SK-N-SH (cell line): ENCODE data around the gene SMIM32. TPM values are rescaled to one million over a fixed set of nuclear protein-coding genes. Genes with fewer than 3 reads are reported as not detected.

Source experiments
- CTCF ChIA-PET: fragments of 300-600, 350-600 bp; formaldehyde crosslinking; extraction: SDS; loops from one replicate; lab custom pipeline; 2021; lab: Yijun Ruan, JAX
- POLR2A ChIA-PET: fragments of 350-600 bp; sonication (Branson Sonifier 250); formaldehyde crosslinking; extraction: SDS; loops from one replicate; lab custom pipeline; 2020; ENCODE audit warnings: antibody characterized with exemption, inconsistent platforms; lab: Yijun Ruan, JAX
- DNase-seq: peaks from one replicate; pipeline ENCODE4 v3.0.0; 2012
- H2AFZ ChIP-seq: fragments of 200-600 bp; sonication (generic); 2 replicates; pipeline ENCODE4 v1.8.1; 2016; ENCODE audit warnings: antibody characterized with exemption, mild to moderate bottlenecking, low read depth
- H3F3A ChIP-seq: fragments of 200-600 bp; sonication (generic); replicated peaks from 2 replicates; pipeline ENCODE3; 2016; ENCODE audit warnings: antibody characterized with exemption, mild to moderate bottlenecking; ENCODE audit not compliant: insufficient read depth
- H3K27ac ChIP-seq, 2 experiments: fragments of 200-500 bp in 1 of 2; fragments of 200-600 bp in 1 of 2; sonication (Bioruptor generic) in 1 of 2; sonication (generic), shearing (Covaris generic) in 1 of 2; 2 replicates each; pipeline versions ENCODE4 v1.5.1 to v1.6.1; 2014 to 2016; ENCODE audit warnings: low read depth in 2 of 2, inconsistent platforms in 1 of 2, low read length in 1 of 2, mild to moderate bottlenecking in 1 of 2, mixed read lengths in 1 of 2
- H3K27me3 ChIP-seq: fragments of 200-600 bp; sonication (generic), shearing (Covaris generic); 2 replicates; pipeline ENCODE4 v1.6.1; 2016; ENCODE audit warnings: mixed run types; ENCODE audit not compliant: insufficient read depth
- H3K36me3 ChIP-seq, 2 experiments: fragments of 200-500 bp in 1 of 2; fragments of 200-600 bp in 1 of 2; sonication (Bioruptor generic) in 1 of 2; sonication (generic) in 1 of 2; replicated peaks in 1 of 2; 2 replicates each; pipeline versions ENCODE3 to v1.5.1; 2014 to 2016; ENCODE audit warnings: low read length in 1 of 2, mild to moderate bottlenecking in 1 of 2; ENCODE audit not compliant: insufficient read depth in 2 of 2, control insufficient read depth in 1 of 2
- H3K4me1 ChIP-seq, 2 experiments: fragments of 200-500 bp in 1 of 2; fragments of 200-600 bp in 1 of 2; sonication (Bioruptor generic) in 1 of 2; sonication (generic), shearing (Covaris generic) in 1 of 2; 2 replicates each; pipeline versions ENCODE4 v1.5.1 to v1.6.1; 2014 to 2016; ENCODE audit warnings: low read depth in 1 of 2, low read length in 1 of 2, mixed run types in 1 of 2; ENCODE audit not compliant: insufficient read depth in 2 of 2, control insufficient read depth in 1 of 2
- H3K4me2 ChIP-seq: fragments of 200-600 bp; sonication (generic), shearing (Covaris generic); 2 replicates; pipeline ENCODE4 v1.6.1; 2017; ENCODE audit warnings: mixed run types
- H3K4me3 ChIP-seq, 2 experiments: fragments of 200-500 bp in 1 of 2; fragments of 200-600 bp in 1 of 2; sonication (Bioruptor generic) in 1 of 2; sonication (generic), shearing (Covaris generic) in 1 of 2; 2 replicates each; pipeline versions ENCODE4 v1.5.1 to v1.8.1; 2014 to 2016; ENCODE audit warnings: low read depth in 2 of 2, inconsistent platforms in 1 of 2, low read length in 1 of 2, mild to moderate bottlenecking in 1 of 2, mixed read lengths in 1 of 2, moderate library complexity in 1 of 2
- H3K79me2 ChIP-seq: fragments of 200-600 bp; sonication (generic); 2 replicates; pipeline ENCODE4 v1.8.1; 2017; ENCODE audit warnings: mild to moderate bottlenecking; ENCODE audit not compliant: insufficient read depth
- H3K9ac ChIP-seq: fragments of 200-600 bp; sonication (generic); 2 replicates; pipeline ENCODE4 v1.6.1; 2017; ENCODE audit warnings: mixed run types
- H3K9me2 ChIP-seq: fragments of 200-600 bp; sonication (generic); 2 replicates; pipeline ENCODE4 v1.6.1; 2017; ENCODE audit warnings: mixed run types
- H3K9me3 ChIP-seq: fragments of 200-600 bp; sonication (generic); 2 replicates; pipeline ENCODE4 v1.6.1; 2017; ENCODE audit warnings: mixed run types, mild to moderate bottlenecking, moderate library complexity
- H4K20me1 ChIP-seq: fragments of 200-600 bp; sonication (generic); 2 replicates; pipeline ENCODE4 v1.6.1; 2017; ENCODE audit warnings: mild to moderate bottlenecking, mixed run types; ENCODE audit not compliant: insufficient read depth
- FOSL2 ChIP-seq: IDR thresholded peaks from 2 replicates; pipeline ENCODE4 v1.4.0; 2012; ENCODE audit warnings: low read depth, mild to moderate bottlenecking, moderate library complexity, borderline replicate concordance
- GABPA ChIP-seq: IDR thresholded peaks from 2 replicates; pipeline ENCODE4 v1.4.0; 2012; ENCODE audit warnings: low read depth, mild to moderate bottlenecking
- IRF3 ChIP-seq: fragments of 150-350 bp; IDR thresholded peaks from 2 replicates; pipeline ENCODE4 v1.6.1; 2016; ENCODE audit warnings: mild to moderate bottlenecking, low read depth, low read length
- MAX ChIP-seq: IDR thresholded peaks from 2 replicates; pipeline ENCODE4 v1.4.0; 2012; ENCODE audit warnings: low read depth
- MEF2A ChIP-seq: IDR thresholded peaks from 2 replicates; pipeline ENCODE4 v1.4.0; 2012; ENCODE audit warnings: low read depth, borderline replicate concordance
- MXI1 ChIP-seq: IDR thresholded peaks from 2 replicates; pipeline ENCODE4 v1.6.1; 2012; ENCODE audit warnings: mild to moderate bottlenecking, low read depth, low read length, improper control_type of control experiment
- NRF1 ChIP-seq: IDR thresholded peaks from 2 replicates; pipeline ENCODE4 v1.6.1; 2012; ENCODE audit warnings: low read depth, mild to moderate bottlenecking, low read length
- PBX3 ChIP-seq: IDR thresholded peaks from 2 replicates; pipeline ENCODE4; 2012
- RCOR1 ChIP-seq: fragments of 150-350 bp; IDR thresholded peaks from 2 replicates; pipeline ENCODE4 v1.6.1; 2017; ENCODE audit warnings: antibody characterized with exemption, low read length
- RFX5 ChIP-seq: IDR thresholded peaks from 2 replicates; pipeline ENCODE4 v1.6.1; 2012; ENCODE audit warnings: mild to moderate bottlenecking, improper control_type of control experiment, low read length
- RXRA ChIP-seq: IDR thresholded peaks from 2 replicates; pipeline ENCODE4 v1.4.0; 2012; ENCODE audit warnings: low read depth, mild to moderate bottlenecking, borderline replicate concordance
- SIN3A ChIP-seq: IDR thresholded peaks from 2 replicates; pipeline ENCODE4 v1.6.1; 2012; ENCODE audit warnings: low read depth, mild to moderate bottlenecking, low read length, moderate library complexity, borderline replicate concordance
- TCF12 ChIP-seq: IDR thresholded peaks from 2 replicates; pipeline ENCODE4 v1.4.0; 2012
- TEAD4 ChIP-seq: IDR thresholded peaks from 2 replicates; pipeline ENCODE4 v1.4.0; 2012; ENCODE audit warnings: mild to moderate bottlenecking, borderline replicate concordance; ENCODE audit not compliant: insufficient read depth
- USF2 ChIP-seq: fragments of 150-350 bp; IDR thresholded peaks from 2 replicates; pipeline ENCODE4 v1.6.1; 2017; ENCODE audit warnings: antibody characterized with exemption, low read length, low read depth, borderline replicate concordance
- ZBTB33 ChIP-seq: IDR thresholded peaks from 2 replicates; pipeline ENCODE4 v1.4.0; 2012; ENCODE audit warnings: low read depth, borderline replicate concordance
- whole genome bisulfite sequencing: methylation state at CpG from one replicate; pipeline ENCODE4 v1.1.6; 2017; ENCODE audit warnings: low lambda C conversion rate; 5-methylcytosine and 5-hydroxymethylcytosine counted together
- polyA plus RNA-seq, 3 experiments: library from polyadenylated mRNA; depleted of rRNA; stranded (reverse); fragments of >200 nt; gene quantifications; 2 replicates each; pipeline ENCODE4 v1.2.3, GENCODE V29; 2012

The SMIM32 gene
- polyA plus RNA-seq, 1 of the 3 experiments (the other 2 are of a cell fraction), result 0.25 TPM

- H3K9ac ChIP-seq, result no peak overlapping the region
- peaks cover 70 to 78% of the 10 kb centered on the region in 2 experiments for H3K36me3 ChIP-seq
- no peak for TF ChIP-seq FOSL2
- TF ChIP-seq MXI1, result no peak
- TF ChIP-seq NRF1, result no peak
- TF ChIP-seq TCF12, result no peak
- TF ChIP-seq RCOR1, result no peak
- H3K9me3 ChIP-seq, result no peaks in the 10 kb centered on the region
- H4K20me1 ChIP-seq, result peaks cover 55% of the 10 kb centered on the region
- H3K27ac ChIP-seq, result no peak overlapping the region
- peaks cover 99% of the 10 kb centered on the region for H3K79me2 ChIP-seq
- ChIA-PET CTCF (no interaction called here), POLR2A (no interaction called here)
- no peaks in the 10 kb centered on the region for H3K9me2 ChIP-seq
- no peak overlapping the region for H2AFZ ChIP-seq
- H3K4me3 ChIP-seq, result no peak overlapping the region
- no peak overlapping the region for H3K4me2 ChIP-seq
- no peaks in the 10 kb centered on the region; a peak in 1 of 4 replicates for H3K4me1 ChIP-seq
- H3F3A ChIP-seq, result peaks cover 13% of the 10 kb centered on the region
- WGBS, result 71% methylated on average over 2 of the region's 2 CpGs
- no peaks in the 10 kb centered on the region for H3K27me3 ChIP-seq
- no peak for DNase-seq
These were observed 37.9 kb downstream of the SMIM32 start for GRCh38 chr5:136155078-136155477.

GRCh38 chr5:136153581-136154236 lies 39.3 kb downstream of the SMIM32 start:
- Histone ChIP-seq H3K27ac (no peak overlapping the region), H3K9ac (no peak overlapping the region), H3K4me2 (no peak overlapping the region), H3K79me2 (peaks cover 99% of the 10 kb centered on the region), H3K9me2 (no peaks in the 10 kb centered on the region), H3K36me3 (peaks cover 79% of the 10 kb centered on the region in 2 experiments), H3K27me3 (no peaks in the 10 kb centered on the region), H2AFZ (no peak overlapping the region), H3K9me3 (no peaks in the 10 kb centered on the region)
- 97% methylated on average over 11 of the region's 11 CpGs for WGBS
- POLR2A ChIA-PET, result no interaction called here
- CTCF ChIA-PET, result interaction anchor here (1.0 to 1.4 kb wide), 4 partner anchors 12 to 58 kb away, joined by 3 to 5 read pairs (median 4); no protein-coding TSS in a partner anchor
- no peak for DNase-seq
- TF ChIP-seq GABPA (no peak), TEAD4 (no peak), TCF12 (no peak), RFX5 (no peak), RXRA (no peak), MXI1 (no peak)
- TF ChIP-seq, all 33 proteins: peak for 0
- H3F3A ChIP-seq, result peaks cover 13% of the 10 kb centered on the region
- H3K4me1 ChIP-seq, result no peaks in the 10 kb centered on the region; a peak in 1 of 4 replicates
- H3K4me3 ChIP-seq, result no peak overlapping the region
- H4K20me1 ChIP-seq, result peaks cover 59% of the 10 kb centered on the region

GRCh38 chr5:136149891-136150290 lies 43.1 kb downstream of the SMIM32 start:
- Histone ChIP-seq H3K9ac (no peak overlapping the region), H3K27me3 (no peaks in the 10 kb centered on the region), H3K9me2 (no peaks in the 10 kb centered on the region), H3K27ac (no peak overlapping the region), H3K79me2 (peaks cover 99% of the 10 kb centered on the region), H3F3A (peaks cover 13% of the 10 kb centered on the region), H2AFZ (no peak overlapping the region), H3K36me3 (peaks cover 60 to 61% of the 10 kb centered on the region in 2 experiments), H3K4me2 (no peak overlapping the region), H3K4me3 (no peak overlapping the region), H3K4me1 (no peaks in the 10 kb centered on the region; a peak in 1 of 4 replicates), H3K9me3 (no peaks in the 10 kb centered on the region), H4K20me1 (peaks cover 80% of the 10 kb centered on the region)
- CTCF ChIA-PET, result no interaction called here
- POLR2A ChIA-PET, result no interaction called here
- DNase-seq, result no peak
- 97% methylated on average over 1 of the region's 1 CpG for WGBS
- no peak for TF ChIP-seq SIN3A
- no peak for TF ChIP-seq MAX
- TF ChIP-seq PBX3, result no peak
- TF ChIP-seq FOSL2, result no peak
- no peak for TF ChIP-seq NRF1
- TF ChIP-seq ZBTB33, result no peak
- no peak for TF ChIP-seq USF2
- no peak for TF ChIP-seq IRF3
- TF ChIP-seq TEAD4, result no peak
- no peak for TF ChIP-seq MEF2A
